Right cardiac atrium (tissue), 5 donors: Measurements from ENCODE around the gene PPM1L. TPM values are rescaled to one million over a fixed set of nuclear protein-coding genes. Genes with fewer than 3 reads are reported as not detected.
"Not testable (repeated sequence)": the region's sequence is repeated elsewhere in the genome, so short reads cannot be mapped to it uniquely, and the experiment has no call there.

Experiments
- ATAC-seq, 2 donors: fragments of 200-7000 bp; cut with Tn5 transposase; one replicate each; pipeline versions ENCODE4 v1.8.0 to v1.9.1; 2020; ENCODE audit warnings: moderate library complexity in 2 of 2, mild to moderate bottlenecking in 1 of 2
- DNase-seq, 3 donors: peaks; one replicate each; pipeline ENCODE4 v3.0.0-alpha.2; 2020
- H3K27ac ChIP-seq: one replicate; pipeline ENCODE4 v1.5.1; 2013; ENCODE audit warnings: mild to moderate bottlenecking, low read length, control low read depth, moderate library complexity
- H3K27me3 ChIP-seq: one replicate; pipeline ENCODE4 v1.6.1; 2013; ENCODE audit not compliant: control insufficient read depth, insufficient read depth
- H3K4me1 ChIP-seq: one replicate; pipeline ENCODE4 v1.6.1; 2013; ENCODE audit warnings: low read length; ENCODE audit not compliant: control insufficient read depth, insufficient read depth
- H3K4me3 ChIP-seq: one replicate; pipeline ENCODE4 v1.5.1; 2013; ENCODE audit warnings: low read length, control low read depth
- H3K9me3 ChIP-seq: one replicate; pipeline ENCODE4 v1.6.1; 2013; ENCODE audit warnings: low read length; ENCODE audit not compliant: control insufficient read depth
- whole genome bisulfite sequencing: extraction: QIAGEN DNeasy Blood & Tissue Kit; methylation state at CpG from one replicate; pipeline ENCODE4 v1.1.7; 2013; 5-methylcytosine and 5-hydroxymethylcytosine counted together
- intact Hi-C, 4 donors: fragments of 100-400 bp; cut with DNase I; formaldehyde crosslinking; loops; one replicate each; pipeline versions ENCODE4 v1.11.0 to v1.14.0; 2022 to 2023
- polyA plus RNA-seq: library from polyadenylated mRNA; stranded (reverse); fragments of 200-250 nt; gene quantifications from one replicate; pipeline ENCODE4 v1.2.3, GENCODE V29; 2013
- total RNA-seq, 4 donors: library from RNA; stranded (reverse); fragmentation: NEBNext Ultra II Directional; extraction: Animal tissue kit (Norgen Biotek cat#: 25700); gene quantifications; one replicate each; pipeline ENCODE4 v1.2.1, GENCODE V29; 2021
- donor health status: healthy with polysubstance abuse.
- donor health status: DM: no; HTN: yes; CAD: no.
- donor health status: DM: no; HTN: no; CAD: no.
- donor health status: DM: no; HTN: yes; CAD: no; lungs with severe emphysema.
- donor health status: DM: yes; HTN: yes; CAD: no.

PPM1L gene
- total and polyA plus RNA-seq, 5 donors: 6.1 to 31.7 (median 24.0) TPM

DNA sequence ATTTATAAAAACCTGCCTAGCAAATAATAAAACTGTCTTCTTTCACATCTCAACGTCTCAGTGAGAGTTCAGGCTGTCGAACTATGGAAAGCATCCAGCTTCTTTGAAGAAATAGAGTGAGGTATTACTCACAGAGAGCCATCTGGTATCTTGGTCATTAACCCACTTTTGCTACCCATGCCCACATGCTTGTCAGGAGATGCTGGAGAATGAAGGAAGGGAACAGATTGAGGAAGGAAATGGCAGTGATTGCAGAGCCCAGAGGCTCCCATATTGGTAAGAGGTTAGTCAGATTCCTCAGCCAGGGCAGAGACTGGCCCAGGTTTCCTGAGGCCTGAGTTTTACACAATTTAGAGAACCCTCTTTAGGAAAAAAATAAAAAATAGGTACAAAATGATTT lies 230.0 kb downstream of the PPM1L start:
- ATAC-seq: no peak
- WGBS: 56% methylated on average over 2 of the region's 2 CpGs

DNA sequence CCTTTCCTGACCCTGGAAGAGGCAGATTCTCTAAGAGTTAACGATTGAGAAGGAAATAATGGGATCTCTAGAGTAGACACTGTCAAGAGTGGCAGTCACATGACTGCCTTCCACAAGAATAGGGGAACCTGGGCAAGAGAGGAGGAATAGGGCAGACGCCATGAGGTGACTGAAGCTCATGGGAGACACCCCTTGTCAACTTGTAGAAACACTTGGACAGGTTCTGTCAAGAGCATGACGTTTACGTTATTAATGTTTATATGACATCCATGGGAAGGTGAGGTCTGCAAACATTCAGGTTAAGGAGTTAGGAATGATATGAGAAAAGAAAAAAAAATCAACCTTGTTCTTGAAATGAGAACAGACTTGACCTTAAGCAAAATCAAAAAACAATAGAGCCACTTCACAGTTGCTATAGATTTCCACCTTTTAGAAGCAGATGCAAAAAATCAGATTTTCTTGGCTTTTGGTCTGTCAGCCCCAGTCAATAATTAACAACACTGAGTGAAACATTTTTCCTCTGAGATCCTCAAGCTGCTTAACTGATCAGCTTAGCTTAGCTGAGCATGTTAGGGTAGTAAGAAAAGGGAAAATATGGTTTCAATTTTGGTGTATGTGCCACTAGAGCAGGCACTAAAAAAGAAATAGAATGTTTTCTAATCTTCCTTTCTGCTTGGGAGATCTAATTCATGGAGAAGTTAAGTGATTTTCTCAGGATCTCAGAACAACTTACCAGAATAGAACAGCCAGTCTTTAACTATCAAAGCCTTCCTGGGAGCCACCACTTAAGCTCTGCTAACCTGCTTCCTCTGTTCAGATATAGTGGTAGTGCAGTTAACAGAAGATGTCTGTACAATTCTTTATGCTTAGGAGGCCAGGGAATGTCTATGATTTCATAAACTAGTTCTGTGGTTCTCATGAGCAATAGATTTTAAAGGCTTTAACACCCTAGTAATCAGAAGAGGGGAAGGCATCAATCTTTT lies 232.2 kb downstream of the PPM1L start:
- Histone ChIP-seq H3K4me1 (peaks cover 1% of the 10 kb centered on the region), H3K4me3 (no peak overlapping the region), H3K27ac (no peak overlapping the region), H3K9me3 (no peaks in the 10 kb centered on the region), H3K27me3 (no peaks in the 10 kb centered on the region)
- ATAC-seq: no peak
- intact Hi-C loops: no loop called here
- no peak for DNase-seq
- 87% methylated on average over 4 of the region's 4 CpGs for WGBS

More for the DNA sequence above, 230.0 kb downstream of the PPM1L start:
- no peak for DNase-seq
- Histone ChIP-seq H3K9me3 (no peaks in the 10 kb centered on the region), H3K27ac (no peak overlapping the region), H3K4me1 (peaks cover 1% of the 10 kb centered on the region), H3K27me3 (no peaks in the 10 kb centered on the region), H3K4me3 (no peak overlapping the region)
- intact Hi-C loops: no loop called here

DNA sequence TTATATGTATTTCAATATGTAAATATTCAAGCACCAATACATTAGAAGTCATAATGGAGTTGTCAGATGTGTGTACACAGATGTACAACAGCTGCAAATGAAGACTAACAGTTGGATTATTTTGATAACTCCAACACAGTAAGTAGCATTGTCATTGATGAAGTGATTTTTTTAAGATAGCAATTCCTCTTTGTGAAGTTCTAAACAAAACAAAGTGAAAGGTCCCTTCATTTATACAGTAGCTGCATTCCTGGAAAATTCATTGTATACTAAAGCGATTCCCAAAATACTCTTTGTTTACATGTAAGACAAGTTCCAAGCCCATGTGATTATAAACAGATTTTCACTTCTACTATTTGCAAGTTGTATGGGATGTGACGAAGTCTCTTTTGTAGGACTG lies 234.4 kb downstream of the PPM1L start:
- 85% methylated on average over 2 of the region's 2 CpGs for WGBS

DNA sequence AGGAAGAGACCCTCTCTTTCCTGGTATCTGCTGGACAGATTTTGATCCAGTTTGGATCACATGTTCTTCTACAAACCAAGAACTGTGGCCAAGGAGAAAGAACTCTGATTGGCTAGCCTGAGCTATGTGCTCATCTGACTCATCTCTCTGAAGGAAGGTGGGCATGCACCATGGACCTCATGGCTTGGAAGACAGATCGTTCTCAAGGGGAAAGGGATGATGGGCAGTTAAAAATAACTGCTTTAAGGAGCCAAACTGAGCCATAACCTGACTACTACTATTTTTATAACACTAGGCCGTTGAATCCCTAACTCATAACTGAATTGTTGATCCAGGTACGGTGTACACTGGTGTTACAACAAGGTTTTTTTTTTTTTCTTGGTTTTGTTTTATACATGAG lies 236.7 kb downstream of the PPM1L start:
- Histone ChIP-seq H3K27me3 (no peaks in the 10 kb centered on the region), H3K4me3 (no peak overlapping the region), H3K4me1 (peaks cover 3% of the 10 kb centered on the region), H3K9me3 (no peaks in the 10 kb centered on the region), H3K27ac (no peak overlapping the region)
- 70% methylated on average over 3 of the region's 3 CpGs for WGBS
- DNase-seq: no peak
- no peak for ATAC-seq
- intact Hi-C loops: no loop called here

More for the DNA sequence above, 234.4 kb downstream of the PPM1L start:
- peaks cover 3% of the 10 kb centered on the region for H3K4me1 ChIP-seq
- H3K27ac ChIP-seq: no peak overlapping the region
- no peak overlapping the region for H3K4me3 ChIP-seq
- DNase-seq (no peak), ATAC-seq (no peak)
- no peaks in the 10 kb centered on the region for H3K9me3 ChIP-seq
- intact Hi-C loops: no loop called here
- no peaks in the 10 kb centered on the region for H3K27me3 ChIP-seq

DNA sequence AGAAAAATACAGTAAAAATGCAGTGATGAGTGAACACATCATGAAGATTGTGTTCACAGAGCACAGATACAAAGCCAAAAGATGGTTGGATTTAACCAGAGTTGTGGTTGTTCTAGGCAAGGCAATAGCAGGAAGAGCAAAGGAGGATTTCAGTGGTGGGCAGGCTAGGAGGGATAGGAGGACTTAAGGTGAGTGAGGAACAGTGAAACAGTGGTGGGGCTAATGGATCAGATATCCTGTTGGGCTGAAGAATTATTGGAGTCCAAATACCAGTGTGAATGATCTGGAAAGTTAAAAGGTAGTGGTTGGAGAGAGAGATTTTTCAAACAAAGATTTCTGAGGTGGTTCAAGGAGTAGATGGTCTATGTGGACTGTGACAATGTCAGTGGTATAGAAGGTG lies 240.8 kb downstream of the PPM1L start:
- Histone ChIP-seq H3K4me1 (peaks cover 2% of the 10 kb centered on the region), H3K9me3 (no peaks in the 10 kb centered on the region), H3K27me3 (no peaks in the 10 kb centered on the region), H3K27ac (no peak overlapping the region), H3K4me3 (no peak overlapping the region)
- intact Hi-C loops: no loop called here
- DNase-seq: no peak
- ATAC-seq: no peak

DNA sequence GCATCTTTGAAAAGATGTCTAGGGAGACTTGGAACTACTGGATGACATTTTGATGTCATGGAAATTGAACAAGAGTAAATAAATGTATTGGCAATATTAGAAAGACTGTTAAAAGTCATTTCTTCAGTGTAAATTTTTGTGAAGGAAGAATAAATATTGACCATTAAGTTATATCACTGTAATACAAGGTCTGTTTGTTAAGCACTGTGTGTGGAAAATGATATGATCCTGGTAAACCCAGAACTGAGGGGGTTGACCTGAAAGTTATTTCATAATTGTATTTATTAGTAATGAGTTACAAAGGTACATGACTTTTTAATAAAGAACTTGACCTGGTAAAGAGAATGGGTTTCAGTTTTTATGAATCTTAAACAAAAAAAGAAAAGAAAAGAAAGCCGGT lies 242.6 kb downstream of the PPM1L start:
- no peak for ATAC-seq
- intact Hi-C loops: no loop called here
- no peaks in the 10 kb centered on the region for H3K9me3 ChIP-seq
- H3K4me1 ChIP-seq: no peaks in the 10 kb centered on the region
- no peak overlapping the region for H3K4me3 ChIP-seq
- no peak for DNase-seq
- 95% methylated on average over 1 of the region's 1 CpG for WGBS
- H3K27ac ChIP-seq: no peak overlapping the region
- no peaks in the 10 kb centered on the region for H3K27me3 ChIP-seq

- H3K4me1 ChIP-seq: no peaks in the 10 kb centered on the region
- no peak overlapping the region for H3K27ac ChIP-seq
- 92% methylated on average over 5 of the region's 5 CpGs for WGBS
- H3K4me3 ChIP-seq: no peak overlapping the region
- no peak for ATAC-seq
- DNase-seq: no peak
- intact Hi-C loops: no loop called here
- H3K27me3 ChIP-seq: no peaks in the 10 kb centered on the region
- H3K9me3 ChIP-seq: no peaks in the 10 kb centered on the region
Measured at GRCh38 chr3:160999274-160999673, 243.2 kb downstream of the PPM1L start.

DNA sequence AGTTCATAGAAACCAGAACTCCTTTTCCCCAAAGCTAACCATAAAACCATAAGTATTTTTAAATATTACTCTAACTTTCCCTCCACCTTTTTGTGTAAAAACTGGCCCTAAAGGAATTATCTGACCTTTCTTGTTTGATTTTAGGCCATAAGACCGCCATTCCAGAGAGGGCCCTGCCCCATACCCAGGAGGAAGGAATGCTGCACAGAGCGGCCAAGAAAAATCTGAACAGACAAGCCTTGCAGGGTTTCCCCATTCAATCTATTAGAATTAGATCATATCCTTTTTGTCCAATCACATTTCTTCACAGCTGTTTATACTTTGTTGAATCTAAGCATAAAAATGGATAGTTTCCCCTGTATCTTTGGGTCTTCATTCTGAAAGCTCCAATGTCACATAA lies 252.1 kb downstream of the PPM1L start:
- WGBS: 83% methylated on average over 2 of the region's 2 CpGs
- Histone ChIP-seq H3K27me3 (no peaks in the 10 kb centered on the region), H3K4me1 (no peaks in the 10 kb centered on the region), H3K9me3 (no peaks in the 10 kb centered on the region), H3K4me3 (no peak overlapping the region), H3K27ac (no peak overlapping the region)
- DNase-seq: no peak
- ATAC-seq: no peak
- intact Hi-C loops: no loop called here

- H3K27ac ChIP-seq, H3K27me3 ChIP-seq, ATAC-seq, H3K9me3 ChIP-seq, H3K4me1 ChIP-seq, intact Hi-C loops, H3K4me3 ChIP-seq, DNase-seq: not testable (repeated sequence)
- WGBS: 95% methylated on average over 2 of the region's 2 CpGs
Measured at GRCh38 chr3:161010151-161010550, 254.1 kb downstream of the PPM1L start.

GRCh38 chr3:161014843-161015749 lies 259.1 kb downstream of the PPM1L start:
- no peak for ATAC-seq
- intact Hi-C loops: no loop called here
- Histone ChIP-seq H3K9me3 (no peaks in the 10 kb centered on the region), H3K27me3 (no peaks in the 10 kb centered on the region), H3K4me3 (no peak overlapping the region), H3K27ac (no peak overlapping the region), H3K4me1 (no peaks in the 10 kb centered on the region)
- no peak for DNase-seq
- WGBS: 79% methylated on average over 4 of the region's 4 CpGs
